Measurements from ENCODE around the gene CDH13. TPM values are rescaled to one million over a fixed set of nuclear protein-coding genes. Genes with fewer than 3 reads are reported as not detected.

CDH13 gene
- total RNA-seq, 4 donors from 2014 or later, result 3.4 to 14.8 (median 6.5) TPM

DNA sequence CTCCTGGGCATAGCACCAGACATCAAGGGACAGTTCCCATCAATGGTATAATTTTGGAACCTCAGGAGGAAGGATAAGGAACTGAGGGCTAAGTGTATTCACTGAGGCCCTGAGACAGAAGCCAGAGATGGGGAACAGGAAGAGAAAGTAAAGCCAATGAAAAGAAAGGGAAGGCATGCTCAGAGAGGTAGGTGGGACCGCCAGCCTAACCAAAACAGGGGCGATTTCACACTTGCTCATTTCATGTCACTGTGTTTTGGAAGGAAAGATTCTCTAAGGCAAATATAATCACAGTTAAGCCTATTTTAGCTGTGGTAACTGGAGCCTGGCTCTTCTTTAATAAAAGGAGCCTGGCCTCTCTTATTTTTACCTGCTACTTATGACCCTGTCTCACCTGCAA lies 411.1 kb downstream of the CDH13 start:
- no peaks in the 10 kb centered on the region for H3K27me3 ChIP-seq
- intact Hi-C loops (cut with DNase I), result no loop called here
- no peak for TF ChIP-seq POLR2A (IDR thresholded peaks at IDR 0.05)
- TF ChIP-seq CTCF (IDR thresholded peaks at IDR 0.05), result no peak
- no peak overlapping the region for H3K4me3 ChIP-seq (replicated peaks in 1 of 3)
- no peak for DNase-seq
- 82 to 90% methylated on average over 2 of the region's 2 CpGs for WGBS, 2 donors
- H3K9me3 ChIP-seq, result no peaks in the 10 kb centered on the region
- no peaks in the 10 kb centered on the region for H3K4me1 ChIP-seq
- H3K27ac ChIP-seq, result no peak overlapping the region
- H3K36me3 ChIP-seq, result no peaks in the 10 kb centered on the region

- WGBS, 2 donors, result 74 to 82% methylated on average over 4 of the region's 4 CpGs
- TF ChIP-seq CTCF (IDR thresholded peaks at IDR 0.05) (no peak), POLR2A (IDR thresholded peaks at IDR 0.05) (no peak)
These were observed 413.4 kb downstream of the CDH13 start for GRCh38 chr16:83040174-83040573.

GRCh38 chr16:83044589-83044988 lies 417.8 kb downstream of the CDH13 start:
- intact Hi-C loops (cut with DNase I), result no loop called here
- Histone ChIP-seq H3K27me3 (no peaks in the 10 kb centered on the region), H3K27ac (no peak overlapping the region), H3K9me3 (no peaks in the 10 kb centered on the region), H3K36me3 (no peaks in the 10 kb centered on the region), H3K4me1 (no peaks in the 10 kb centered on the region), H3K4me3 (replicated peaks in 1 of 3) (no peak overlapping the region)
- no peak for DNase-seq
- WGBS, 2 donors, result 83 to 87% methylated on average over 10 of the region's 10 CpGs
- no peak for TF ChIP-seq POLR2A (IDR thresholded peaks at IDR 0.05)
- no peak for TF ChIP-seq CTCF (IDR thresholded peaks at IDR 0.05)

More at GRCh38 chr16:83040174-83040573, 413.4 kb downstream of the CDH13 start:
- Histone ChIP-seq H3K9me3 (no peaks in the 10 kb centered on the region), H3K36me3 (no peaks in the 10 kb centered on the region), H3K27me3 (no peaks in the 10 kb centered on the region), H3K4me1 (no peaks in the 10 kb centered on the region), H3K27ac (no peak overlapping the region), H3K4me3 (replicated peaks in 1 of 3) (no peak overlapping the region)
- no peak for DNase-seq
- intact Hi-C loops (cut with DNase I), result no loop called here

DNA sequence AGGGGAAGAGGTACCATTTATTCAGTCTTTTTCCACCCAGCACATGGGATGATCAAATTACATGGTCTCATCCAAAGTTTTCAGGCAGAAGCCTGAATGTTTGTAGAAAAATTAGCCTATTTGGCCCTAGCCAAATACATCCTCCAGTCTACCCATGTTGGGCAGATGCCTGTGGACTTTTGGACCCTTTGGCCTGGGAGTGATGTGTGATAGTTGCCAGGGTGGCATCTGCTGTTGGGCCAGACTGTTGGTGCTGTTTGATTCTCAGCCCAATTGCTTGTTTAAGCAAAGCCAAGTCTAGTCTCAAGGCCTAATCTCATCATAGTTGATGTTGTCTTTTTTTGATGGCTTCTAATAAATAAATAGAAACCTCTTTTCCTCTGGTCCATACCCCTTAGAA lies 419.0 kb downstream of the CDH13 start:
- H3K27ac ChIP-seq, result no peak overlapping the region
- TF ChIP-seq POLR2A (IDR thresholded peaks at IDR 0.05), result no peak
- no peak for TF ChIP-seq CTCF (IDR thresholded peaks at IDR 0.05)
- intact Hi-C loops (cut with DNase I), result no loop called here
- H3K9me3 ChIP-seq, result no peaks in the 10 kb centered on the region
- no peak for DNase-seq
- no peaks in the 10 kb centered on the region for H3K4me1 ChIP-seq
- H3K27me3 ChIP-seq, result no peaks in the 10 kb centered on the region
- no peak overlapping the region for H3K4me3 ChIP-seq (replicated peaks in 1 of 3)
- H3K36me3 ChIP-seq, result no peaks in the 10 kb centered on the region

GRCh38 chr16:83046664-83047063 lies 419.9 kb downstream of the CDH13 start:
- DNase-seq, result no peak
- Histone ChIP-seq H3K27me3 (no peaks in the 10 kb centered on the region), H3K27ac (no peak overlapping the region), H3K4me1 (no peaks in the 10 kb centered on the region), H3K36me3 (no peaks in the 10 kb centered on the region), H3K4me3 (replicated peaks in 1 of 3) (no peak overlapping the region), H3K9me3 (no peaks in the 10 kb centered on the region)
- intact Hi-C loops (cut with DNase I), result no loop called here
- 49 to 69% methylated on average over 2 of the region's 2 CpGs for WGBS, 2 donors
- TF ChIP-seq CTCF (IDR thresholded peaks at IDR 0.05) (no peak), POLR2A (IDR thresholded peaks at IDR 0.05) (no peak)

All from thyroid gland (tissue), 4 donors.